HepG2 (cell line): Measurements from ENCODE around the gene HES3. TPM values are rescaled to one million over a fixed set of nuclear protein-coding genes. Genes with fewer than 3 reads are reported as not detected.
A peak's percentile ranks its signal among the peaks of the same experiment; 100 is the strongest.

ENCODE experiments used
- ATAD3A ChIP-seq: sonication (generic); formaldehyde crosslinking; IDR thresholded peaks from 2 replicates; pipeline ENCODE4 v1.4.0; 2020; ENCODE audit warnings: missing genetic modification reagents
- FIP1L1 ChIP-seq: fragments of 200-400 bp; formaldehyde crosslinking; IDR thresholded peaks from 2 replicates; pipeline ENCODE4 v1.6.1; 2018; ENCODE audit warnings: low read depth, mild to moderate bottlenecking, low read length, moderate library complexity, borderline replicate concordance; ENCODE audit not compliant: insufficient read depth
- HNRNPLL ChIP-seq: fragments of 200-400 bp; formaldehyde crosslinking; IDR thresholded peaks from 2 replicates; pipeline ENCODE4 v1.6.1; 2017; ENCODE audit warnings: mild to moderate bottlenecking, low read depth, low read length; ENCODE audit not compliant: poor library complexity, severe bottlenecking
- POLR2AphosphoS5 ChIP-seq: IDR thresholded peaks from 2 replicates; pipeline ENCODE4 v1.6.1; 2012; ENCODE audit warnings: low read depth, low read length
- RBAK ChIP-seq: sonication (generic); formaldehyde crosslinking; IDR thresholded peaks from 2 replicates; pipeline ENCODE4 v1.5.1; 2020; ENCODE audit warnings: mild to moderate bottlenecking, missing genetic modification reagents
- ZFP37 ChIP-seq: sonication (generic); formaldehyde crosslinking; IDR thresholded peaks from 2 replicates; pipeline ENCODE4 v1.4.0; 2020; ENCODE audit warnings: missing genetic modification reagents, borderline replicate concordance
- ZKSCAN1 ChIP-seq: fragments of 150-350 bp; IDR thresholded peaks from 2 replicates; pipeline ENCODE4 v1.6.1; 2014; ENCODE audit warnings: low read length
- ZNF136 ChIP-seq: sonication (generic); formaldehyde crosslinking; IDR thresholded peaks from 2 replicates; pipeline ENCODE4 v1.8.1; 2022; ENCODE audit warnings: low read depth, mild to moderate bottlenecking, moderate library complexity, missing genetic modification reagents
- ZNF780A ChIP-seq: sonication (generic); formaldehyde crosslinking; IDR thresholded peaks from 2 replicates; pipeline ENCODE4 v1.8.0; 2022; ENCODE audit warnings: mild to moderate bottlenecking, missing genetic modification reagents, moderate library complexity
- ZNF782 ChIP-seq: sonication (generic); formaldehyde crosslinking; IDR thresholded peaks from 2 replicates; pipeline ENCODE4 v1.4.0; 2020; ENCODE audit warnings: missing genetic modification reagents, mild to moderate bottlenecking, borderline replicate concordance
- polyA plus RNA-seq, 8 experiments: library from polyadenylated mRNA; depleted of rRNA in 3 of 8; stranded (reverse) in 7 of 8; unstranded in 1 of 8; fragments of >200 nt; fragmentation: Illumina TruSeq in 4 of 8; extraction: Trizol in 4 of 8; gene quantifications; 2 replicates each; pipeline versions ENCODE4 v1.2.1 to v1.2.3, GENCODE V29; 2011 to 2016; ENCODE audit warnings: low read depth in 4 of 8, missing spikeins in 1 of 8, mixed read lengths in 1 of 8; ENCODE audit not compliant: insufficient read depth in 1 of 8
- total RNA-seq, 5 experiments: library from RNA; depleted of rRNA; stranded (reverse); fragments of >200 nt; fragmentation: Illumina TruSeq; extraction: Trizol; gene quantifications; 2 replicates each; pipeline ENCODE4 v1.2.3, GENCODE V29; 2016; ENCODE audit warnings: low read depth in 1 of 5
- TF ChIP-seq, protein P1 (sequence below): sonication (generic); formaldehyde crosslinking; IDR thresholded peaks from 2 replicates; pipeline ENCODE4 v1.4.0; 2020; ENCODE audit warnings: mild to moderate bottlenecking, missing genetic modification reagents
- TF ChIP-seq, protein P2 (sequence below): sonication (generic); formaldehyde crosslinking; IDR thresholded peaks from 2 replicates; pipeline ENCODE4 v1.5.1; 2020; ENCODE audit warnings: mild to moderate bottlenecking, missing genetic modification reagents, borderline replicate concordance

HES3 gene
- total and polyA plus RNA-seq, 2 of the 13 experiments (the other 11 are each of a cell fraction or from before 2014, with no cell fraction given) = not detected

DNA sequence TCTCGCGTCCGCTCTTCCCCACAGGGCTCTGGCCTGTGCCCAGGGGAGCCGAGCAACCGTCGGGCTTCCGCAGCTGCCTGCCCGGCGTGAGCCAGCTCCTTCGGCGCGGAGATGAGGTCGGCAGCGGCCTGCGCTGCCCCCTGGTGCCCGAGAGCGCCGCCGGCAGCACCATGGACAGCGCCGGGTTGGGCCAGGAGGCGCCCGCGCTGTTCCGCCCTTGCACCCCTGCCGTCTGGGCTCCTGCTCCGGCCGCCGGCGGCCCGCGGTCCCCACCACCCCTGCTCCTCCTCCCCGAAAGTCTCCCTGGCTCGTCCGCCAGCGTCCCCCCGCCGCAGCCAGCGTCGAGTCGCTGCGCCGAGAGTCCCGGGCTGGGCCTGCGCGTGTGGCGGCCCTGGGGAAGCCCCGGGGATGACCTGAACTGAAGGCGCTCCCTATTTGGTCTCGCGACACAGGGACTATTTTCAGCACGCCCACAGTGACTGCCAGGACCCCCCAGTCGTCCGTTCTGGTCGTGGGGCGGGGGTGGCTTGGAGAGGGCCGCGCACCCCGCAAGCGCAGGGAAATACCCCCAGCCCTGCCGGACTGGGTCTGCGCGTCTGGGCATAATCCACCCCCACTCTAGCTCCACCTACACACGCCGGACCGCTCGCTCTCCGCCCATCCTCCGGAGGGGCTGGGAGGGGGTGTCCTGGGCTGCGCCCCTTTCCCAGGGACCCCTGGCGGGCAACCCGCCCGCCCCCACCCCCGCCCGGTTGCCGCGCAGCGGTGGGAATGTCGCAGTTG is 1.3 kb downstream of the HES3 start (continued):
- TF ChIP-seq, protein P1, sequence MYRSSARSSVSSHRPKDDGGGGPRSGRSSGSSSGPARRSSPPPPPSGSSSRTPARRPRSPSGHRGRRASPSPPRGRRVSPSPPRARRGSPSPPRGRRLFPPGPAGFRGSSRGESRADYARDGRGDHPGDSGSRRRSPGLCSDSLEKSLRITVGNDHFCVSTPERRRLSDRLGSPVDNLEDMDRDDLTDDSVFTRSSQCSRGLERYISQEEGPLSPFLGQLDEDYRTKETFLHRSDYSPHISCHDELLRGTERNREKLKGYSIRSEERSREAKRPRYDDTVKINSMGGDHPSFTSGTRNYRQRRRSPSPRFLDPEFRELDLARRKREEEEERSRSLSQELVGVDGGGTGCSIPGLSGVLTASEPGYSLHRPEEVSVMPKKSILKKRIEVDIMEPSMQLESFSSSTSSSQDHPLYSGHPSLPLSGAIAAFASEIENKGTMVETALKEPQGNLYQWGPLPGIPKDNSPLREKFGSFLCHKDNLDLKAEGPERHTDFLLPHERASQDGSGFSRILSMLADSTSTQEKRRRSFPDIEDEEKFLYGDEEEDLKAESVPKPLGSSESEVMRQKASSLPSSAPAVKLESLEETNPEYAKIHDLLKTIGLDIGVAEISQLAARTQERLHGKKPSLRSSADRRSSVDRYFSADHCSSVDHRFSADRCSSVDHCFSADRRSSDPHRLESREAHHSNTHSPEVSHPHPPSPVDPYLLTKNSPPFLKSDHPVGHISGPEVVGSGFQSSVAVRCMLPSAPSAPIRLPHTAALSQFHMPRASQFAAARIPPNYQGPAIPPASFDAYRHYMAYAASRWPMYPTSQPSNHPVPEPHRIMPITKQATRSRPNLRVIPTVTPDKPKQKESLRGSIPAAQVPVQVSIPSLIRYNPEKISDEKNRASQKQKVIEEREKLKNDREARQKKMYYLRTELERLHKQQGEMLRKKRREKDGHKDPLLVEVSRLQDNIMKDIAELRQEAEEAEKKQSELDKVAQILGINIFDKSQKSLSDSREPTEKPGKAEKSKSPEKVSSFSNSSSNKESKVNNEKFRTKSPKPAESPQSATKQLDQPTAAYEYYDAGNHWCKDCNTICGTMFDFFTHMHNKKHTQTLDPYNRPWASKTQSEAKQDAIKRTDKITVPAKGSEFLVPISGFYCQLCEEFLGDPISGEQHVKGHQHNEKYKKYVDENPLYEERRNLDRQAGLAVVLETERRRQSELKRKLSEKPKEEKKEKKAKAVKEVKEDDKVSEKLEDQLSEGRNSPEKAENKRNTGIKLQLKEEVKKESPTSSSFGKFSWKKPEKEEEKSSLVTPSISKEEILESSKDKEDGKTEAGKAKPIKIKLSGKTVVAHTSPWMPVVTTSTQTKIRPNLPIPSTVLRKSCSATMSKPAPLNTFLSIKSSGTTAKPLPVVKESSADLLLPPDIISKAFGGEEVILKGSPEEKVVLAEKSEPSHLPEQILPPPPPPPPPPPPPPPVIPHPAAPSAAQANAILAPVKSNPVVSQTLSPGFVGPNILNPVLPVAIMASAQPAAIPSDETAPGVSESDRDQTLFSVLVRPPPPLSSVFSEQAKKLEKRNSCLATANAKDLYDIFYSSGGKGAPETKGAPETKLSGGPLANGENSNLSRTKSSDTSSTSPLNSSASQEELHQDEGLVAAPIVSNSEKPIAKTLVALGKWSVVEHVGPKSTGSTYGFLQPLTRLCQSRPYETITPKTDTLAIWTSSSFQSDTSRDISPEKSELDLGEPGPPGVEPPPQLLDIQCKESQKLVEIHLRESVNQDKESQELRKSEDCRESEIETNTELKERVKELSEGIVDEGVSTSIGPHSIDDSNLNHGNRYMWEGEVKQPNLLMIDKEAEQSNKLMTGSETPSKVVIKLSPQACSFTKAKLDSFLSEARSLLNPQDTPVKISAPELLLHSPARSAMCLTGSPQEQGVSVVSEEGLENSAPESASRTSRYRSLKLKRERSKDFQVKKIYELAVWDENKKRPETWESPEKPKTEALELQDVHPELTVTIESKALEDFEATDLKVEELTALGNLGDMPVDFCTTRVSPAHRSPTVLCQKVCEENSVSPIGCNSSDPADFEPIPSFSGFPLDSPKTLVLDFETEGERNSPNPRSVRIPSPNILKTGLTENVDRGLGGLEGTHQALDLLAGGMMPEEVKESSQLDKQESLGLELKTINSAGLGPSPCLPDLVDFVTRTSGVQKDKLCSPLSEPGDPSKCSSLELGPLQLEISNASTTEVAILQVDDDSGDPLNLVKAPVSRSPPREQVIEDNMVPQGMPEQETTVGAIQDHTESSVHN (CRISPR knock-in tag) = peak; percentile 83; the same call in 1 of the 2 replicates
- TF ChIP-seq ZFP37 (CRISPR knock-in tag) = peak; percentile 97
- TF ChIP-seq ZNF782 = peak; percentile 96
- peak; percentile 56 for TF ChIP-seq HNRNPLL
- peak; percentile 99 for TF ChIP-seq ZNF780A (CRISPR knock-in tag)
- no peak for TF ChIP-seq FIP1L1
- TF ChIP-seq RBAK (CRISPR knock-in tag) = peak; percentile 48; the same call in 1 of the 2 replicates
- peak; percentile 96; the same call in 1 of the 2 replicates for TF ChIP-seq ATAD3A
- TF ChIP-seq, protein P2, sequence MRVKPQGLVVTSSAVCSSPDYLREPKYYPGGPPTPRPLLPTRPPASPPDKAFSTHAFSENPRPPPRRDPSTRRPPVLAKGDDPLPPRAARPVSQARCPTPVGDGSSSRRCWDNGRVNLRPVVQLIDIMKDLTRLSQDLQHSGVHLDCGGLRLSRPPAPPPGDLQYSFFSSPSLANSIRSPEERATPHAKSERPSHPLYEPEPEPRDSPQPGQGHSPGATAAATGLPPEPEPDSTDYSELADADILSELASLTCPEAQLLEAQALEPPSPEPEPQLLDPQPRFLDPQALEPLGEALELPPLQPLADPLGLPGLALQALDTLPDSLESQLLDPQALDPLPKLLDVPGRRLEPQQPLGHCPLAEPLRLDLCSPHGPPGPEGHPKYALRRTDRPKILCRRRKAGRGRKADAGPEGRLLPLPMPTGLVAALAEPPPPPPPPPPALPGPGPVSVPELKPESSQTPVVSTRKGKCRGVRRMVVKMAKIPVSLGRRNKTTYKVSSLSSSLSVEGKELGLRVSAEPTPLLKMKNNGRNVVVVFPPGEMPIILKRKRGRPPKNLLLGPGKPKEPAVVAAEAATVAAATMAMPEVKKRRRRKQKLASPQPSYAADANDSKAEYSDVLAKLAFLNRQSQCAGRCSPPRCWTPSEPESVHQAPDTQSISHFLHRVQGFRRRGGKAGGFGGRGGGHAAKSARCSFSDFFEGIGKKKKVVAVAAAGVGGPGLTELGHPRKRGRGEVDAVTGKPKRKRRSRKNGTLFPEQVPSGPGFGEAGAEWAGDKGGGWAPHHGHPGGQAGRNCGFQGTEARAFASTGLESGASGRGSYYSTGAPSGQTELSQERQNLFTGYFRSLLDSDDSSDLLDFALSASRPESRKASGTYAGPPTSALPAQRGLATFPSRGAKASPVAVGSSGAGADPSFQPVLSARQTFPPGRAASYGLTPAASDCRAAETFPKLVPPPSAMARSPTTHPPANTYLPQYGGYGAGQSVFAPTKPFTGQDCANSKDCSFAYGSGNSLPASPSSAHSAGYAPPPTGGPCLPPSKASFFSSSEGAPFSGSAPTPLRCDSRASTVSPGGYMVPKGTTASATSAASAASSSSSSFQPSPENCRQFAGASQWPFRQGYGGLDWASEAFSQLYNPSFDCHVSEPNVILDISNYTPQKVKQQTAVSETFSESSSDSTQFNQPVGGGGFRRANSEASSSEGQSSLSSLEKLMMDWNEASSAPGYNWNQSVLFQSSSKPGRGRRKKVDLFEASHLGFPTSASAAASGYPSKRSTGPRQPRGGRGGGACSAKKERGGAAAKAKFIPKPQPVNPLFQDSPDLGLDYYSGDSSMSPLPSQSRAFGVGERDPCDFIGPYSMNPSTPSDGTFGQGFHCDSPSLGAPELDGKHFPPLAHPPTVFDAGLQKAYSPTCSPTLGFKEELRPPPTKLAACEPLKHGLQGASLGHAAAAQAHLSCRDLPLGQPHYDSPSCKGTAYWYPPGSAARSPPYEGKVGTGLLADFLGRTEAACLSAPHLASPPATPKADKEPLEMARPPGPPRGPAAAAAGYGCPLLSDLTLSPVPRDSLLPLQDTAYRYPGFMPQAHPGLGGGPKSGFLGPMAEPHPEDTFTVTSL (CRISPR knock-in tag) = peak; percentile 16; the same call in 1 of the 2 replicates
- no peak for TF ChIP-seq POLR2AphosphoS5
- peak; percentile 83; the same call in 1 of the 2 replicates for TF ChIP-seq ZNF136 (CRISPR knock-in tag)
- TF ChIP-seq ZKSCAN1 = no peak
